ENCODE results near the gene TTLL11.

TTLL11 gene

DNA sequence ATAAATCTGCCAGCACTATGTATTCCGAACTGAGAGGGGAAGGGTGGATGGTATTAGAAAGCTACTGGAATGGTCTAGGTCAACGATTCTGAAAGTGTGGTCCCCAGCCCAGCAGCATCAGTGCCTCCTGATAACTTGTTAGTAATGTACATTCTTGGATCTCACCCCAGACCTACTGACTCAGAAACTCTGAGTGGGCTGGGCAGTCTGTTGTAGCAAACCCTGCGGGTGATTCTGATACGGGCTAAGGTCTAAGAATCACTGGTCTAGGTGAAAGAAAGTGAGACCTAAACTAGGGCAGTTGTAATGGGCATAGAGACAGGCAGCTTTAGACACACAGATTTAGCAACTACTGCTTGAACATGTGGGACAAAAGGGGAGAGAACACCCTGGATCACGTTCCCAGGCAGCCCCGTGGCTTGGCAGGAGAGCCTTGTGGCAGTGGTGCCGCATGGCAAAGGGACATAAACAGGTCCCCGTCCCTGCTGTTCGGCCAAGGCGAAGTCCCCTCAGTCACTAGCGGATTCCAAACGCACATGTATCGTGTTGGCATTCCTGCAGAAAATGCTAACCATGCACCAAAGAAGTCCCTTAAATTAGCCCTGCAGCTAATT, 216.3 kb downstream of the TTLL11 start:
- Histone ChIP-seq H3K27ac (ENCODE audit: poor library complexity, severe bottlenecking) (no peak overlapping the region), H3K4me1 (ENCODE audit: insufficient read depth, poor library complexity, severe bottlenecking) (no peaks in the 10 kb centered on the region), H3K27me3 (ENCODE audit: insufficient read depth, poor library complexity, severe bottlenecking) (no peaks in the 10 kb centered on the region), H3K36me3 (ENCODE audit: low read depth) (no peaks in the 10 kb centered on the region), H3K9me3 (ENCODE audit: severe bottlenecking) (no peaks in the 10 kb centered on the region), H3K4me3 (ENCODE audit: severe bottlenecking) (no peak overlapping the region)
- DNase-seq (ENCODE audit: low spot score) (peak; percentile 31), ATAC-seq (ENCODE audit: low read depth) (peak; percentile 57; the same call in 2 of the 3 replicates)
- no peak for TF ChIP-seq CTCF (IDR thresholded peaks at IDR 0.05; ENCODE audit: poor library complexity, severe bottlenecking)

GRCh38 chr9:121876255-121876654, 216.9 kb downstream of the TTLL11 start:
- Histone ChIP-seq H3K36me3 (ENCODE audit: low read depth) (no peaks in the 10 kb centered on the region), H3K27me3 (ENCODE audit: insufficient read depth, poor library complexity, severe bottlenecking) (no peaks in the 10 kb centered on the region), H3K27ac (ENCODE audit: poor library complexity, severe bottlenecking) (no peak overlapping the region), H3K9me3 (ENCODE audit: severe bottlenecking) (no peaks in the 10 kb centered on the region), H3K4me1 (ENCODE audit: insufficient read depth, poor library complexity, severe bottlenecking) (no peaks in the 10 kb centered on the region), H3K4me3 (ENCODE audit: severe bottlenecking) (no peak overlapping the region)
- TF ChIP-seq CTCF (IDR thresholded peaks at IDR 0.05; ENCODE audit: poor library complexity, severe bottlenecking), result no peak
- ATAC-seq (ENCODE audit: low read depth) (no peak), DNase-seq (ENCODE audit: low spot score) (no peak)

GRCh38 chr9:121874524-121874923, 218.6 kb downstream of the TTLL11 start:
- Histone ChIP-seq H3K4me3 (ENCODE audit: severe bottlenecking) (no peak overlapping the region), H3K9me3 (ENCODE audit: severe bottlenecking) (no peaks in the 10 kb centered on the region), H3K36me3 (ENCODE audit: low read depth) (peaks cover under 1% of the 10 kb centered on the region), H3K27ac (ENCODE audit: poor library complexity, severe bottlenecking) (no peak overlapping the region), H3K4me1 (ENCODE audit: insufficient read depth, poor library complexity, severe bottlenecking) (no peaks in the 10 kb centered on the region), H3K27me3 (ENCODE audit: insufficient read depth, poor library complexity, severe bottlenecking) (no peaks in the 10 kb centered on the region)
- ATAC-seq (ENCODE audit: low read depth), result no peak
- TF ChIP-seq CTCF (IDR thresholded peaks at IDR 0.05; ENCODE audit: poor library complexity, severe bottlenecking), result no peak
- no peak for DNase-seq (ENCODE audit: low spot score)

- ATAC-seq (ENCODE audit: low read depth), result peak; percentile 42; the same call in 2 of the 3 replicates
- Histone ChIP-seq H3K4me3 (ENCODE audit: severe bottlenecking) (no peak overlapping the region), H3K27me3 (ENCODE audit: insufficient read depth, poor library complexity, severe bottlenecking) (no peaks in the 10 kb centered on the region), H3K36me3 (ENCODE audit: low read depth) (peaks cover 6% of the 10 kb centered on the region), H3K4me1 (ENCODE audit: insufficient read depth, poor library complexity, severe bottlenecking) (no peaks in the 10 kb centered on the region), H3K27ac (ENCODE audit: poor library complexity, severe bottlenecking) (no peak overlapping the region), H3K9me3 (ENCODE audit: severe bottlenecking) (no peaks in the 10 kb centered on the region)
- TF ChIP-seq CTCF (IDR thresholded peaks at IDR 0.05; ENCODE audit: poor library complexity, severe bottlenecking), result no peak
- no peak for DNase-seq (ENCODE audit: low spot score)
Measured at GRCh38 chr9:121871431-121872025, 221.6 kb downstream of the TTLL11 start.

DNA sequence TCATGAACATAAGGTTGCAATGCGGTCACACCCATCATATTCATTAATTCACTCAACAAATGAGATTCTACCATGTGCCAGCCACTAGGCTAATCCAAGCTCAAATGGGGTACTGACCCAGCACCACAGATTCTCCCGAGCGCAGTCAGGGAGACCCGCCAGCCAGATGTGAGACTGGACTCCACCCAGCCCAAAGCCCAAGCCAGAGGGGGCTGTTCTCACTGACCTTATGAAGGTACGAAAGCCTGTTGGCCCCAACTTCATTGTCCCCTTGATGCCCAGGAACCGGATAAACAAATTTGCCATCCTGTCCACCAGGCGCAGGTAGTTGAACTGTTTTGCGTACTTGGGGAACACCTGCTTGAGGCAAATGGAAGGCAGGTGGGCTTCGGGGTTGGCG, 222.8 kb downstream of the TTLL11 start:
- Histone ChIP-seq H3K9me3 (ENCODE audit: severe bottlenecking) (no peaks in the 10 kb centered on the region), H3K27ac (ENCODE audit: poor library complexity, severe bottlenecking) (no peak overlapping the region), H3K27me3 (ENCODE audit: insufficient read depth, poor library complexity, severe bottlenecking) (no peaks in the 10 kb centered on the region), H3K36me3 (ENCODE audit: low read depth) (peaks cover 6% of the 10 kb centered on the region), H3K4me3 (ENCODE audit: severe bottlenecking) (no peak overlapping the region), H3K4me1 (ENCODE audit: insufficient read depth, poor library complexity, severe bottlenecking) (no peaks in the 10 kb centered on the region)
- TF ChIP-seq CTCF (IDR thresholded peaks at IDR 0.05; ENCODE audit: poor library complexity, severe bottlenecking), result no peak
- peak; percentile 23 for DNase-seq (ENCODE audit: low spot score)
- ATAC-seq (ENCODE audit: low read depth), result no peak

All from RWPE2 (cell line).